Right atrium auricular region (tissue), 2 donors: ENCODE data around the gene ATG2B. TPM values are rescaled to one million over a fixed set of nuclear protein-coding genes. Genes with fewer than 3 reads are reported as not detected.
A peak's percentile ranks its signal among the peaks of the same experiment; 100 is the strongest.

Experiments used
- DNase-seq: peaks from one replicate; pipeline ENCODE4 v3.0.0-alpha.2; 2019; ENCODE audit warnings: low spot score
- H3K27ac ChIP-seq, 2 donors: fragments of 200-600 bp; sonication (generic); 1 replicate in 1 of 2; 2 replicates in 1 of 2; pipeline ENCODE4 v1.5.1; 2016 to 2019
- H3K27me3 ChIP-seq, 2 donors: fragments of 200-600 bp; sonication (generic); one replicate each; pipeline versions ENCODE4 v1.5.1 to v1.6.0; 2017 to 2019
- H3K36me3 ChIP-seq: fragments of 200-600 bp; sonication (generic); one replicate; pipeline ENCODE4 v1.5.1; 2016
- H3K4me1 ChIP-seq, 2 donors: fragments of 200-600 bp; sonication (generic); one replicate each; pipeline versions ENCODE4 v1.5.1 to v1.6.0; 2017 to 2019
- H3K4me3 ChIP-seq, 2 donors: fragments of 200-600 bp; sonication (generic); 1 replicate in 1 of 2; 2 replicates in 1 of 2; pipeline ENCODE4 v1.5.1; 2017 to 2019; ENCODE audit warnings: mild to moderate bottlenecking in 1 of 2, moderate library complexity in 1 of 2
- H3K9me3 ChIP-seq, 2 donors: fragments of 200-600 bp; sonication (generic); one replicate each; pipeline ENCODE4 v1.5.1; 2019
- CTCF ChIP-seq, 2 donors: fragments of 200-600 bp; sonication (generic); IDR thresholded peaks; one replicate each; pipeline ENCODE4 v1.5.1; 2019; ENCODE audit warnings: antibody characterized with exemption in 2 of 2
- total RNA-seq, 2 donors: library from RNA; depleted of rRNA; stranded (reverse); fragments of >200 nt; gene quantifications; one replicate each; pipeline ENCODE4 v1.1.0, GENCODE V29; 2016

Gene ATG2B
- total RNA-seq, 2 donors from 2014 or later: 15.1 to 16.2 TPM

GRCh38 chr14:96284430-96284829, 78.7 kb downstream of the ATG2B start:
- no peak for TF ChIP-seq CTCF (IDR thresholded peaks at IDR 0.05)
- Histone ChIP-seq H3K36me3 (peaks cover 3% of the 10 kb centered on the region), H3K27ac (peak overlapping the region in 1 of 2 donors; percentile 83)

GRCh38 chr14:96284008-96284407, 79.1 kb downstream of the ATG2B start:
- Histone ChIP-seq H3K4me1 (peaks cover 0 to 7% of the 10 kb centered on the region in 2 donors), H3K27me3 (no peaks in the 10 kb centered on the region), H3K4me3 (no peak overlapping the region), H3K27ac (no peak overlapping the region), H3K9me3 (no peaks in the 10 kb centered on the region), H3K36me3 (no peaks in the 10 kb centered on the region)
- no peak for DNase-seq
- no peak for TF ChIP-seq CTCF (IDR thresholded peaks at IDR 0.05)

More at GRCh38 chr14:96284430-96284829, 78.7 kb downstream of the ATG2B start:
- Histone ChIP-seq H3K4me1 (peaks cover 0 to 7% of the 10 kb centered on the region in 2 donors), H3K27me3 (no peaks in the 10 kb centered on the region), H3K4me3 (no peak overlapping the region), H3K9me3 (no peaks in the 10 kb centered on the region)
- DNase-seq: no peak

GRCh38 chr14:96281486-96281885, 81.7 kb downstream of the ATG2B start:
- Histone ChIP-seq H3K9me3 (peaks cover 10 to 16% of the 10 kb centered on the region in 2 donors), H3K27me3 (no peaks in the 10 kb centered on the region)

GRCh38 chr14:96280104-96280503, 83.0 kb downstream of the ATG2B start:
- H3K36me3 ChIP-seq: no peaks in the 10 kb centered on the region
- no peak overlapping the region for H3K27ac ChIP-seq
- no peak for DNase-seq
- H3K27me3 ChIP-seq: no peaks in the 10 kb centered on the region
- H3K4me1 ChIP-seq: no peaks in the 10 kb centered on the region
- peaks cover 10 to 16% of the 10 kb centered on the region in 2 donors for H3K9me3 ChIP-seq
- TF ChIP-seq CTCF (IDR thresholded peaks at IDR 0.05): no peak
- no peak overlapping the region for H3K4me3 ChIP-seq

More at GRCh38 chr14:96281486-96281885, 81.7 kb downstream of the ATG2B start:
- no peak overlapping the region for H3K4me3 ChIP-seq
- peak in 1 of 2 donors; percentile 35 for TF ChIP-seq CTCF (IDR thresholded peaks at IDR 0.05)
- no peak overlapping the region for H3K27ac ChIP-seq
- H3K36me3 ChIP-seq: no peaks in the 10 kb centered on the region
- H3K4me1 ChIP-seq: no peaks in the 10 kb centered on the region
- no peak for DNase-seq

GRCh38 chr14:96279564-96279963, 83.6 kb downstream of the ATG2B start:
- Histone ChIP-seq H3K27me3 (no peaks in the 10 kb centered on the region), H3K27ac (no peak overlapping the region), H3K4me3 (no peak overlapping the region), H3K9me3 (peaks cover 10 to 16% of the 10 kb centered on the region in 2 donors), H3K4me1 (no peaks in the 10 kb centered on the region), H3K36me3 (no peaks in the 10 kb centered on the region)
- DNase-seq: no peak
- no peak for TF ChIP-seq CTCF (IDR thresholded peaks at IDR 0.05)

GRCh38 chr14:96277890-96278289, 85.3 kb downstream of the ATG2B start:
- H3K36me3 ChIP-seq: no peaks in the 10 kb centered on the region
- no peak for TF ChIP-seq CTCF (IDR thresholded peaks at IDR 0.05)
- no peak for DNase-seq

More at GRCh38 chr14:96277890-96278289, 85.3 kb downstream of the ATG2B start:
- H3K27ac ChIP-seq: no peak overlapping the region
- no peaks in the 10 kb centered on the region for H3K27me3 ChIP-seq
- peaks cover 10 to 16% of the 10 kb centered on the region in 2 donors for H3K9me3 ChIP-seq
- H3K4me1 ChIP-seq: no peaks in the 10 kb centered on the region
- no peak overlapping the region for H3K4me3 ChIP-seq
